Right atrium auricular region (tissue), 2 donors: ENCODE measurements around the gene WNT2. TPM values are rescaled to one million over a fixed set of nuclear protein-coding genes. Genes with fewer than 3 reads are reported as not detected.

Experiments
- DNase-seq: peaks from one replicate; pipeline ENCODE4 v3.0.0-alpha.2; 2019; ENCODE audit warnings: low spot score
- H3K27ac ChIP-seq, 2 donors: fragments of 200-600 bp; sonication (generic); 1 replicate in 1 of 2; 2 replicates in 1 of 2; pipeline ENCODE4 v1.5.1; 2016 to 2019
- H3K27me3 ChIP-seq, 2 donors: fragments of 200-600 bp; sonication (generic); one replicate each; pipeline versions ENCODE4 v1.5.1 to v1.6.0; 2017 to 2019
- H3K36me3 ChIP-seq: fragments of 200-600 bp; sonication (generic); one replicate; pipeline ENCODE4 v1.5.1; 2016
- H3K4me1 ChIP-seq, 2 donors: fragments of 200-600 bp; sonication (generic); one replicate each; pipeline versions ENCODE4 v1.5.1 to v1.6.0; 2017 to 2019
- H3K4me3 ChIP-seq, 2 donors: fragments of 200-600 bp; sonication (generic); 1 replicate in 1 of 2; 2 replicates in 1 of 2; pipeline ENCODE4 v1.5.1; 2017 to 2019; ENCODE audit warnings: mild to moderate bottlenecking in 1 of 2, moderate library complexity in 1 of 2
- H3K9me3 ChIP-seq, 2 donors: fragments of 200-600 bp; sonication (generic); one replicate each; pipeline ENCODE4 v1.5.1; 2019
- total RNA-seq, 2 donors: library from RNA; depleted of rRNA; stranded (reverse); fragments of >200 nt; gene quantifications; one replicate each; pipeline ENCODE4 v1.1.0, GENCODE V29; 2016
- TF ChIP-seq, protein P1 (sequence below), 2 donors: fragments of 200-600 bp; sonication (generic); IDR thresholded peaks; one replicate each; pipeline ENCODE4 v1.5.1; 2019; ENCODE audit warnings: antibody characterized with exemption in 2 of 2

Gene WNT2
- total RNA-seq, 2 donors from 2014 or later = 0.19 to 6.5 TPM

- no peak overlapping the region for H3K27ac ChIP-seq
- no peak for DNase-seq
- TF ChIP-seq, protein P1, sequence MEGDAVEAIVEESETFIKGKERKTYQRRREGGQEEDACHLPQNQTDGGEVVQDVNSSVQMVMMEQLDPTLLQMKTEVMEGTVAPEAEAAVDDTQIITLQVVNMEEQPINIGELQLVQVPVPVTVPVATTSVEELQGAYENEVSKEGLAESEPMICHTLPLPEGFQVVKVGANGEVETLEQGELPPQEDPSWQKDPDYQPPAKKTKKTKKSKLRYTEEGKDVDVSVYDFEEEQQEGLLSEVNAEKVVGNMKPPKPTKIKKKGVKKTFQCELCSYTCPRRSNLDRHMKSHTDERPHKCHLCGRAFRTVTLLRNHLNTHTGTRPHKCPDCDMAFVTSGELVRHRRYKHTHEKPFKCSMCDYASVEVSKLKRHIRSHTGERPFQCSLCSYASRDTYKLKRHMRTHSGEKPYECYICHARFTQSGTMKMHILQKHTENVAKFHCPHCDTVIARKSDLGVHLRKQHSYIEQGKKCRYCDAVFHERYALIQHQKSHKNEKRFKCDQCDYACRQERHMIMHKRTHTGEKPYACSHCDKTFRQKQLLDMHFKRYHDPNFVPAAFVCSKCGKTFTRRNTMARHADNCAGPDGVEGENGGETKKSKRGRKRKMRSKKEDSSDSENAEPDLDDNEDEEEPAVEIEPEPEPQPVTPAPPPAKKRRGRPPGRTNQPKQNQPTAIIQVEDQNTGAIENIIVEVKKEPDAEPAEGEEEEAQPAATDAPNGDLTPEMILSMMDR (IDR thresholded peaks at IDR 0.05) = no peak
- H3K4me3 ChIP-seq = no peak overlapping the region
- H3K27me3 ChIP-seq = no peaks in the 10 kb centered on the region
- no peaks in the 10 kb centered on the region for H3K4me1 ChIP-seq
- H3K9me3 ChIP-seq = no peaks in the 10 kb centered on the region
- H3K36me3 ChIP-seq = no peaks in the 10 kb centered on the region
Observed at GRCh38 chr7:117349570-117349969, 26.7 kb upstream of the WNT2 start.

DNA sequence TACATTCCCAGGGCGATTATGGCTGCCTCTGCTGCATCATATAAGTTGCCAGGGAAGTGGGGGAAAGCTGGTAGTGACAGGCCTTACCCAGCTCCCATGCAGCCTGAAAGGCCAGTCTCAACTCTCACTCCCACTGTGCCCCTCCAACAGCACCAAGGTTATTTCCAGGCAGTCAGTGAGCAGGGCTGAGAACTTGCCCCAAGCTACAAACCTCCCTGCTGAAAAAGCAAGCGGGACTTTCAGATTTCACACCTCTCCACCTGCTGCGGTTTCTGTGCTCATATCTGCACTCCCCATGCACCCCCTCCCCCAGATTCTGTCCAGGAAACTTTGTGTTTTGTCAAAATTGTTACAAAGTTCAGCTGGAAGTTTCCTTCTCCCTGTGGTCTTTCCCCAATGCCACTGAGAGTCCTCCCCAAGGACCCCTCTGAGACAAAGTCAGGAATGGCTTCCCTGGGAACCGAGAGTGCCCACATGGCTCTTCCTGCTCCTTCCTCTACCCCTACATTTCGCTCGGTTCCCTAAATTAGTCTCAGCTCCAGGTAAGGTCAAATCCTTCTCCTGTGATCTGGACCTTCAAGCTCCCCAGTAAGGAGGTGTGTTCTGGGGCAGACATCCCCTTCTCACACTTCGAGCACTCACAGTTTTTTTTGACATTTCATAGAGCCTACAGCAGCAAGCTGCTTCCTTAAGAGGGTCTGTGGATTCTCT lies 25.3 kb upstream of the WNT2 start:
- no peak for DNase-seq
- H3K9me3 ChIP-seq = no peaks in the 10 kb centered on the region
- no peak overlapping the region for H3K27ac ChIP-seq
- TF ChIP-seq, protein P1 (IDR thresholded peaks at IDR 0.05) = no peak
- H3K36me3 ChIP-seq = no peaks in the 10 kb centered on the region
- no peak overlapping the region for H3K4me3 ChIP-seq
- no peaks in the 10 kb centered on the region for H3K27me3 ChIP-seq
- no peaks in the 10 kb centered on the region for H3K4me1 ChIP-seq

- Histone ChIP-seq H3K27me3 (no peaks in the 10 kb centered on the region), H3K36me3 (no peaks in the 10 kb centered on the region), H3K27ac (no peak overlapping the region), H3K4me3 (no peak overlapping the region), H3K9me3 (no peaks in the 10 kb centered on the region), H3K4me1 (no peaks in the 10 kb centered on the region)
- no peak for DNase-seq
- TF ChIP-seq, protein P1 (IDR thresholded peaks at IDR 0.05) = no peak
Observed at GRCh38 chr7:117347480-117347879, 24.6 kb upstream of the WNT2 start.

- no peaks in the 10 kb centered on the region for H3K4me1 ChIP-seq
- no peak overlapping the region for H3K4me3 ChIP-seq
- no peaks in the 10 kb centered on the region for H3K9me3 ChIP-seq
- no peaks in the 10 kb centered on the region for H3K27me3 ChIP-seq
- TF ChIP-seq, protein P1 (IDR thresholded peaks at IDR 0.05) = no peak
- DNase-seq = no peak
- H3K36me3 ChIP-seq = no peaks in the 10 kb centered on the region
- no peak overlapping the region for H3K27ac ChIP-seq
Observed at GRCh38 chr7:117346161-117346560, 23.3 kb upstream of the WNT2 start.

- Histone ChIP-seq H3K9me3 (no peaks in the 10 kb centered on the region), H3K4me1 (no peaks in the 10 kb centered on the region), H3K27ac (no peak overlapping the region), H3K36me3 (no peaks in the 10 kb centered on the region), H3K4me3 (no peak overlapping the region), H3K27me3 (no peaks in the 10 kb centered on the region)
- DNase-seq = no peak
- TF ChIP-seq, protein P1 (IDR thresholded peaks at IDR 0.05) = no peak
Observed at GRCh38 chr7:117338020-117338419, 15.2 kb upstream of the WNT2 start.

DNA sequence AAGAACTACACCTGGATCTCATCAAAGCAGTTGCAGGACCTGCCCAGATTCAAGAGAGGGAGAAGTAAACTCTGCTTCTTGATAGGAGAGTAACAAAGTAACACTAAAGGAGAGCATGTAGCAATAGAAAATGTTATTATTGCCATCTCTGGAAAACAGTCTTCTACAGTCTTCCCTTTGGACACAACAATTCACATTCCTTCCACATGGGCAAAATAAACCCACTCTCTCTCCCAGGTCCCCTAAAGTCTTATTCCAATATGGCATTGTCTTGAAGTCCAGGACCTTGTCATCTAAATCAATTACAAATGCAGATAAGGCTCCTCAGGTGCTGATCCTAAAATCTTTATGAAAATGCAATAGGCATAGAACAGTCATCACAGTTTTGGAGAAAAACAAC lies 10.3 kb upstream of the WNT2 start:
- Histone ChIP-seq H3K27me3 (no peaks in the 10 kb centered on the region), H3K4me1 (no peaks in the 10 kb centered on the region), H3K27ac (no peak overlapping the region), H3K36me3 (no peaks in the 10 kb centered on the region), H3K9me3 (no peaks in the 10 kb centered on the region), H3K4me3 (no peak overlapping the region)
- TF ChIP-seq, protein P1 (IDR thresholded peaks at IDR 0.05) = no peak
- no peak for DNase-seq
